K562 (cell line): Measurements from ENCODE around the gene RALA.

Experiments
- AFF1 ChIP-seq, 2 experiments: fragments of 450-650 bp; IDR thresholded peaks; 2 replicates each; pipeline ENCODE4 v1.6.1; 2018; ENCODE audit warnings: mild to moderate bottlenecking in 2 of 2, low read depth in 1 of 2; ENCODE audit not compliant: partially characterized antibody in 2 of 2
- CHD1 ChIP-seq: fragments of 200-600 bp; sonication (generic); IDR thresholded peaks from one replicate; pipeline ENCODE4 v1.6.1; 2012; ENCODE audit warnings: mild to moderate bottlenecking, moderate library complexity, low read length, inconsistent platforms
- CHD4 ChIP-seq: fragments of 200-600 bp; sonication (generic); IDR thresholded peaks from 3 replicates; pipeline ENCODE4 v1.6.1; 2012; ENCODE audit warnings: low read depth, mild to moderate bottlenecking, mixed read lengths, low read length, inconsistent platforms; ENCODE audit not compliant: insufficient read depth, insufficient replicate concordance, poor library complexity, severe bottlenecking
- CTCF ChIP-seq, 3 experiments: IDR thresholded peaks in 2 of 3; conservative IDR thresholded peaks in 1 of 3; 2 replicates each; pipeline ENCODE4 v1.5.1; 2011 to 2012; ENCODE audit warnings: low read length in 3 of 3, mild to moderate bottlenecking in 3 of 3, control low read depth in 2 of 3, improper control_type of control experiment in 1 of 3, inconsistent platforms in 1 of 3, low read depth in 1 of 3, mixed read lengths in 1 of 3, moderate library complexity in 1 of 3; ENCODE audit not compliant: insufficient read depth in 2 of 3
- DDX20 ChIP-seq: fragments of 450-650 bp; IDR thresholded peaks from 2 replicates; pipeline ENCODE4 v1.6.1; 2016; ENCODE audit warnings: missing genetic modification characterization, low read depth, mild to moderate bottlenecking, missing compliant biosample characterization, moderate library complexity
- NR2C2 ChIP-seq, 2 experiments: fragments of 200-800 bp in 1 of 2; sonication (Bioruptor generic) in 1 of 2; sonication (generic) in 1 of 2; formaldehyde crosslinking in 1 of 2; IDR thresholded peaks; 2 replicates each; pipeline versions ENCODE4 v1.6.1 to v1.8.0; 2016 to 2022; ENCODE audit warnings: mild to moderate bottlenecking in 1 of 2, missing compliant biosample characterization in 1 of 2, missing genetic modification characterization in 1 of 2, missing genetic modification reagents in 1 of 2
- POLR3A ChIP-seq: IDR thresholded peaks from 2 replicates; pipeline ENCODE4 v1.6.1; 2011; ENCODE audit warnings: borderline replicate concordance, mild to moderate bottlenecking, moderate library complexity; ENCODE audit not compliant: insufficient read length, insufficient read depth; ENCODE audit errors: extremely low read depth
- ZFP36 ChIP-seq: fragments of 150-350 bp; IDR thresholded peaks from 2 replicates; pipeline ENCODE4 v1.6.1; 2018; ENCODE audit warnings: low read length, low read depth; ENCODE audit not compliant: partially characterized antibody
- ZNF668 ChIP-seq: fragments of 250-450 bp; sonication (Bioruptor Pico); IDR thresholded peaks from 2 replicates; pipeline ENCODE4 v1.8.0; 2022; ENCODE audit warnings: mild to moderate bottlenecking, inconsistent platforms
- ZNF707 ChIP-seq: fragments of 250-450 bp; sonication (Bioruptor Pico); conservative IDR thresholded peaks from 2 replicates; pipeline ENCODE4 v1.8.0; 2022; ENCODE audit warnings: inconsistent platforms, mild to moderate bottlenecking, moderate library complexity
- ZNF780A ChIP-seq: fragments of 250-450 bp; sonication (Bioruptor Pico); IDR thresholded peaks from 2 replicates; pipeline ENCODE4 v1.5.0; 2021; ENCODE audit warnings: mild to moderate bottlenecking
- TF ChIP-seq, protein P1 (sequence below): fragments of 250-450 bp; sonication (Bioruptor Pico); IDR thresholded peaks from 2 replicates; pipeline ENCODE4 v1.5.0; 2020; ENCODE audit warnings: mild to moderate bottlenecking

- no peak for TF ChIP-seq DDX20
- no peak for TF ChIP-seq CHD1
- no peak for TF ChIP-seq NR2C2 (CRISPR knock-in tag; IDR thresholded peaks at IDR 0.05)
- no peak for TF ChIP-seq NR2C2 (tag; IDR thresholded peaks at IDR 0.05)
- no peak for TF ChIP-seq CHD4
- TF ChIP-seq POLR3A = no peak
- TF ChIP-seq CTCF (IDR thresholded peaks at IDR 0.05 in 2 of 3, conservative IDR thresholded peaks at IDR 0.05 in 1 of 3; ENCODE audit: insufficient read depth in 2 of 3, low read depth in 1 of 3, low read length in 3 of 3) = no peak
- no peak for TF ChIP-seq ZNF780A (CRISPR knock-in tag)
- no peak for TF ChIP-seq ZNF707 (CRISPR knock-in tag)
- no peak for TF ChIP-seq ZFP36
- no peak for TF ChIP-seq AFF1 (IDR thresholded peaks at IDR 0.05; ENCODE audit: low read depth in 1 of 2, partially characterized antibody in 2 of 2)
- TF ChIP-seq ZNF668 (CRISPR knock-in tag) = no peak
- TF ChIP-seq, protein P1, sequence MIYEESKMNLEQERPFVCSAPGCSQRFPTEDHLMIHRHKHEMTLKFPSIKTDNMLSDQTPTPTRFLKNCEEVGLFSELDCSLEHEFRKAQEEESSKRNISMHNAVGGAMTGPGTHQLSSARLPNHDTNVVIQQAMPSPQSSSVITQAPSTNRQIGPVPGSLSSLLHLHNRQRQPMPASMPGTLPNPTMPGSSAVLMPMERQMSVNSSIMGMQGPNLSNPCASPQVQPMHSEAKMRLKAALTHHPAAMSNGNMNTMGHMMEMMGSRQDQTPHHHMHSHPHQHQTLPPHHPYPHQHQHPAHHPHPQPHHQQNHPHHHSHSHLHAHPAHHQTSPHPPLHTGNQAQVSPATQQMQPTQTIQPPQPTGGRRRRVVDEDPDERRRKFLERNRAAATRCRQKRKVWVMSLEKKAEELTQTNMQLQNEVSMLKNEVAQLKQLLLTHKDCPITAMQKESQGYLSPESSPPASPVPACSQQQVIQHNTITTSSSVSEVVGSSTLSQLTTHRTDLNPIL (CRISPR knock-in tag) = no peak
Measured at GRCh38 chr7:39618868-39619267, 4.5 kb upstream of the RALA start.
